HepG2 (cell line): ENCODE measurements around the gene STPG4. TPM values are rescaled to one million over a fixed set of nuclear protein-coding genes. Genes with fewer than 3 reads are reported as not detected.

Experiments used
- HMGA1 ChIP-seq: sonication (generic); formaldehyde crosslinking; conservative IDR thresholded peaks from 2 replicates; pipeline ENCODE4 v1.4.0; 2020; ENCODE audit warnings: missing genetic modification reagents
- ISL2 ChIP-seq: sonication (generic); formaldehyde crosslinking; IDR thresholded peaks from 2 replicates; pipeline ENCODE4 v1.5.0; 2020; ENCODE audit warnings: missing genetic modification reagents
- KLF6 ChIP-seq: IDR thresholded peaks from 2 replicates; pipeline ENCODE4 v1.8.0; 2016; ENCODE audit warnings: missing biosample characterization, missing genetic modification reagents
- SAP130 ChIP-seq: IDR thresholded peaks from 2 replicates; pipeline ENCODE4 v1.6.1; 2016; ENCODE audit warnings: low read depth
- TEAD2 ChIP-seq: sonication (generic); formaldehyde crosslinking; IDR thresholded peaks from 2 replicates; pipeline ENCODE4 v1.9.0; 2021; ENCODE audit warnings: missing genetic modification reagents
- TEAD3 ChIP-seq: optimal IDR thresholded peaks from 2 replicates; pipeline ENCODE3; 2016; ENCODE audit warnings: borderline replicate concordance
- ZNF207 ChIP-seq: fragments of 450-650 bp; IDR thresholded peaks from 2 replicates; pipeline ENCODE4 v1.6.1; 2016; ENCODE audit warnings: antibody characterized with exemption, borderline replicate concordance
- ZNF432 ChIP-seq: sonication (generic); formaldehyde crosslinking; IDR thresholded peaks from 2 replicates; pipeline ENCODE4 v1.5.0; 2020; ENCODE audit warnings: missing genetic modification reagents, mild to moderate bottlenecking, borderline replicate concordance
- ZNF720 ChIP-seq: sonication (generic); formaldehyde crosslinking; IDR thresholded peaks from 2 replicates; pipeline ENCODE4 v1.4.0; 2020; ENCODE audit warnings: missing genetic modification reagents
- ZNF746 ChIP-seq: sonication (generic); formaldehyde crosslinking; IDR thresholded peaks from 2 replicates; pipeline ENCODE4 v1.8.0; 2022; ENCODE audit warnings: mild to moderate bottlenecking, missing genetic modification reagents
- ZNF788 ChIP-seq: sonication (generic); formaldehyde crosslinking; IDR thresholded peaks from 2 replicates; pipeline ENCODE4 v1.5.0; 2020; ENCODE audit warnings: mild to moderate bottlenecking, missing genetic modification reagents, borderline replicate concordance
- polyA plus RNA-seq, 8 experiments: library from polyadenylated mRNA; depleted of rRNA in 3 of 8; stranded (reverse) in 7 of 8; unstranded in 1 of 8; fragments of >200 nt; fragmentation: Illumina TruSeq in 4 of 8; extraction: Trizol in 4 of 8; gene quantifications; 2 replicates each; pipeline versions ENCODE4 v1.2.1 to v1.2.3, GENCODE V29; 2011 to 2016; ENCODE audit warnings: low read depth in 4 of 8, missing spikeins in 1 of 8, mixed read lengths in 1 of 8; ENCODE audit not compliant: insufficient read depth in 1 of 8
- total RNA-seq, 5 experiments: library from RNA; depleted of rRNA; stranded (reverse); fragments of >200 nt; fragmentation: Illumina TruSeq; extraction: Trizol; gene quantifications; 2 replicates each; pipeline ENCODE4 v1.2.3, GENCODE V29; 2016; ENCODE audit warnings: low read depth in 1 of 5
- TF ChIP-seq, protein P1 (sequence below): sonication (generic); formaldehyde crosslinking; IDR thresholded peaks from 2 replicates; pipeline ENCODE4 v1.9.0; 2021; ENCODE audit warnings: missing genetic modification reagents, mild to moderate bottlenecking, borderline replicate concordance
- TF ChIP-seq, protein P2 (sequence below): sonication (generic); formaldehyde crosslinking; IDR thresholded peaks from 2 replicates; pipeline ENCODE4 v1.5.0; 2020; ENCODE audit warnings: mild to moderate bottlenecking, missing genetic modification reagents, borderline replicate concordance
- TF ChIP-seq, protein P3 (sequence below): sonication (generic); formaldehyde crosslinking; IDR thresholded peaks from 2 replicates; pipeline ENCODE4 v1.5.0; 2020; ENCODE audit warnings: mild to moderate bottlenecking, missing genetic modification reagents
- TF ChIP-seq, protein P4 (sequence below): sonication (generic); formaldehyde crosslinking; IDR thresholded peaks from 2 replicates; pipeline ENCODE4 v1.5.0; 2020; ENCODE audit warnings: missing genetic modification reagents, mild to moderate bottlenecking, borderline replicate concordance
- TF ChIP-seq, protein P5 (sequence below): sonication (generic); formaldehyde crosslinking; conservative IDR thresholded peaks from 2 replicates; pipeline ENCODE4 v1.5.0; 2020; ENCODE audit warnings: missing genetic modification reagents
- TF ChIP-seq, protein P6 (sequence below): sonication (generic); formaldehyde crosslinking; IDR thresholded peaks from 2 replicates; pipeline ENCODE4 v1.4.0; 2020; ENCODE audit warnings: missing genetic modification reagents

STPG4 gene
- total and polyA plus RNA-seq, 2 of the 13 experiments (the other 11 are each of a cell fraction or from before 2014, with no cell fraction given): 0.11 to 0.15 TPM

DNA sequence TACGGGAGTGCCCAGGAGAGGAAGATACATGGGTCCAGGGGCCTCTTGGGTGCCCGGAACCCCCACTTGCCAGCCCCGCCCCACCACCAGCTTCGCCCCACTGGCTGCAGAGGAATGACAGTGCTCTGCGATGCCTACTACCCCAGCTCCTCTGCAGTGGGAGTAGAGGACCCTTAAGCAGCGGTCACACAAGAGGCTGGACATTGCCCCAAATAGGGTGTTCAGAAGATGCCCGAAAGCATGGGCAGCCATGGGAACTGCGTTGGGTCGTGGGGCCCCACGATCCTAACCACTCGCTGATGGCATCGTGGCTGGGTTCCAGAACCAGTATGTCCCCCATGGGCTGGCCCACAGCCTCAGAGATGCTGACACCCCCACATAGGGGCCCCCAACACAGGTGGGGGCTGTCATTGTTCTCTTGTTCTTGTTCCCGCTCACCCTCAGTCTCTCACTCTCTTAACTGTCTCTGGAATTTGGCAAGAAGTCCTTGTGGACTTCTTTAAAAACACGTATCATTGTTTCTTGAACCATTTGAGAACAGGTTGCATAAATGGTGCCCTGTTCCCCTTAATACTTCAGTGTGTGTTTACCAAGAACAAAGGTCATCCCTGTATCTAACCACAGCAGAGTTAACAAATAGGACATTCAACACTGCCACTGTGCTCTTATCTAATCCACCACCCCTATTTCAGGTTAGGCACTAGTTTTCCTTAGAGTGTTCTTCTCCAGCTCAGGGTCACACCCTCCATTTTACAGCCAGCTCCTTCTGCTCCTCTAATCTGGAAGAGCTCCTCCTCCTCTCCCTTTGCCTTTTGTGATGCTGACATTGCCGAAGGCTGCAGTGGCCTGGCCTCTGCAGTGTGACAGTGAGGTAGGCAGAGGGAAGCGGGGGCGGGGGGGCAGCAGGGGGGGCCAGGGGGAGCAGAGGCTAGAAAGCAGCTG is 76.3 kb downstream of the STPG4 start (continued):
- TF ChIP-seq, protein P1, sequence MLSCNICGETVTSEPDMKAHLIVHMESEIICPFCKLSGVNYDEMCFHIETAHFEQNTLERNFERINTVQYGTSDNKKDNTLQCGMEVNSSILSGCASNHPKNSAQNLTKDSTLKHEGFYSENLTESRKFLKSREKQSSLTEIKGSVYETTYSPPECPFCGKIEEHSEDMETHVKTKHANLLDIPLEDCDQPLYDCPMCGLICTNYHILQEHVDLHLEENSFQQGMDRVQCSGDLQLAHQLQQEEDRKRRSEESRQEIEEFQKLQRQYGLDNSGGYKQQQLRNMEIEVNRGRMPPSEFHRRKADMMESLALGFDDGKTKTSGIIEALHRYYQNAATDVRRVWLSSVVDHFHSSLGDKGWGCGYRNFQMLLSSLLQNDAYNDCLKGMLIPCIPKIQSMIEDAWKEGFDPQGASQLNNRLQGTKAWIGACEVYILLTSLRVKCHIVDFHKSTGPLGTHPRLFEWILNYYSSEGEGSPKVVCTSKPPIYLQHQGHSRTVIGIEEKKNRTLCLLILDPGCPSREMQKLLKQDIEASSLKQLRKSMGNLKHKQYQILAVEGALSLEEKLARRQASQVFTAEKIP (CRISPR knock-in tag): no peak
- TF ChIP-seq, protein P2, sequence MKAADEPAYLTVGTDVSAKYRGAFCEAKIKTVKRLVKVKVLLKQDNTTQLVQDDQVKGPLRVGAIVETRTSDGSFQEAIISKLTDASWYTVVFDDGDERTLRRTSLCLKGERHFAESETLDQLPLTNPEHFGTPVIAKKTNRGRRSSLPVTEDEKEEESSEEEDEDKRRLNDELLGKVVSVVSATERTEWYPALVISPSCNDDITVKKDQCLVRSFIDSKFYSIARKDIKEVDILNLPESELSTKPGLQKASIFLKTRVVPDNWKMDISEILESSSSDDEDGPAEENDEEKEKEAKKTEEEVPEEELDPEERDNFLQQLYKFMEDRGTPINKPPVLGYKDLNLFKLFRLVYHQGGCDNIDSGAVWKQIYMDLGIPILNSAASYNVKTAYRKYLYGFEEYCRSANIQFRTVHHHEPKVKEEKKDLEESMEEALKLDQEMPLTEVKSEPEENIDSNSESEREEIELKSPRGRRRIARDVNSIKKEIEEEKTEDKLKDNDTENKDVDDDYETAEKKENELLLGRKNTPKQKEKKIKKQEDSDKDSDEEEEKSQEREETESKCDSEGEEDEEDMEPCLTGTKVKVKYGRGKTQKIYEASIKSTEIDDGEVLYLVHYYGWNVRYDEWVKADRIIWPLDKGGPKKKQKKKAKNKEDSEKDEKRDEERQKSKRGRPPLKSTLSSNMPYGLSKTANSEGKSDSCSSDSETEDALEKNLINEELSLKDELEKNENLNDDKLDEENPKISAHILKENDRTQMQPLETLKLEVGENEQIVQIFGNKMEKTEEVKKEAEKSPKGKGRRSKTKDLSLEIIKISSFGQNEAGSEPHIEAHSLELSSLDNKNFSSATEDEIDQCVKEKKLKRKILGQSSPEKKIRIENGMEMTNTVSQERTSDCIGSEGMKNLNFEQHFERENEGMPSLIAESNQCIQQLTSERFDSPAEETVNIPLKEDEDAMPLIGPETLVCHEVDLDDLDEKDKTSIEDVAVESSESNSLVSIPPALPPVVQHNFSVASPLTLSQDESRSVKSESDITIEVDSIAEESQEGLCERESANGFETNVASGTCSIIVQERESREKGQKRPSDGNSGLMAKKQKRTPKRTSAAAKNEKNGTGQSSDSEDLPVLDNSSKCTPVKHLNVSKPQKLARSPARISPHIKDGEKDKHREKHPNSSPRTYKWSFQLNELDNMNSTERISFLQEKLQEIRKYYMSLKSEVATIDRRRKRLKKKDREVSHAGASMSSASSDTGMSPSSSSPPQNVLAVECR (CRISPR knock-in tag): peak; percentile 7; the same call in 1 of the 2 replicates
- TF ChIP-seq TEAD3 (CRISPR knock-in tag): peak; percentile 91
- TF ChIP-seq ZNF720 (CRISPR knock-in tag): no peak
- no peak for TF ChIP-seq ZNF207
- TF ChIP-seq, protein P3, sequence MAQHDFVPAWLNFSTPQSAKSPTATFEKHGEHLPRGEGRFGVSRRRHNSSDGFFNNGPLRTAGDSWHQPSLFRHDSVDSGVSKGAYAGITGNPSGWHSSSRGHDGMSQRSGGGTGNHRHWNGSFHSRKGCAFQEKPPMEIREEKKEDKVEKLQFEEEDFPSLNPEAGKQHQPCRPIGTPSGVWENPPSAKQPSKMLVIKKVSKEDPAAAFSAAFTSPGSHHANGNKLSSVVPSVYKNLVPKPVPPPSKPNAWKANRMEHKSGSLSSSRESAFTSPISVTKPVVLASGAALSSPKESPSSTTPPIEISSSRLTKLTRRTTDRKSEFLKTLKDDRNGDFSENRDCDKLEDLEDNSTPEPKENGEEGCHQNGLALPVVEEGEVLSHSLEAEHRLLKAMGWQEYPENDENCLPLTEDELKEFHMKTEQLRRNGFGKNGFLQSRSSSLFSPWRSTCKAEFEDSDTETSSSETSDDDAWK: no peak
- no peak for TF ChIP-seq TEAD2 (CRISPR knock-in tag)
- TF ChIP-seq KLF6: peak; percentile 76
- TF ChIP-seq HMGA1 (CRISPR knock-in tag): no peak
- TF ChIP-seq, protein P4, sequence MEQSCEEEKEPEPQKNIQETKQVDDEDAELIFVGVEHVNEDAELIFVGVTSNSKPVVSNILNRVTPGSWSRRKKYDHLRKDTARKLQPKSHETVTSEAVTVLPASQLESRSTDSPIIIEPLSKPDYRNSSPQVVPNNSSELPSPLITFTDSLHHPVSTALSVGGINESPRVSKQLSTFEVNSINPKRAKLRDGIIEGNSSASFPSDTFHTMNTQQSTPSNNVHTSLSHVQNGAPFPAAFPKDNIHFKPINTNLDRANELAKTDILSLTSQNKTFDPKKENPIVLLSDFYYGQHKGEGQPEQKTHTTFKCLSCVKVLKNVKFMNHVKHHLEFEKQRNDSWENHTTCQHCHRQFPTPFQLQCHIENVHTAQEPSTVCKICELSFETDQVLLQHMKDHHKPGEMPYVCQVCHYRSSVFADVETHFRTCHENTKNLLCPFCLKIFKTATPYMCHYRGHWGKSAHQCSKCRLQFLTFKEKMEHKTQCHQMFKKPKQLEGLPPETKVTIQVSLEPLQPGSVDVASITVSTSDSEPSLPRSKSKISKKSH (CRISPR knock-in tag): no peak
- no peak for TF ChIP-seq ZNF746 (CRISPR knock-in tag)
- no peak for TF ChIP-seq ZNF432 (CRISPR knock-in tag)
- peak; percentile 65; the same call in 1 of the 2 replicates for TF ChIP-seq ZNF788 (CRISPR knock-in tag)
- peak; percentile 94 for TF ChIP-seq SAP130 (CRISPR knock-in tag)
- TF ChIP-seq, protein P5, sequence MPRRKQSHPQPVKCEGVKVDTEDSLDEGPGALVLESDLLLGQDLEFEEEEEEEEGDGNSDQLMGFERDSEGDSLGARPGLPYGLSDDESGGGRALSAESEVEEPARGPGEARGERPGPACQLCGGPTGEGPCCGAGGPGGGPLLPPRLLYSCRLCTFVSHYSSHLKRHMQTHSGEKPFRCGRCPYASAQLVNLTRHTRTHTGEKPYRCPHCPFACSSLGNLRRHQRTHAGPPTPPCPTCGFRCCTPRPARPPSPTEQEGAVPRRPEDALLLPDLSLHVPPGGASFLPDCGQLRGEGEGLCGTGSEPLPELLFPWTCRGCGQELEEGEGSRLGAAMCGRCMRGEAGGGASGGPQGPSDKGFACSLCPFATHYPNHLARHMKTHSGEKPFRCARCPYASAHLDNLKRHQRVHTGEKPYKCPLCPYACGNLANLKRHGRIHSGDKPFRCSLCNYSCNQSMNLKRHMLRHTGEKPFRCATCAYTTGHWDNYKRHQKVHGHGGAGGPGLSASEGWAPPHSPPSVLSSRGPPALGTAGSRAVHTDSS (CRISPR knock-in tag): no peak
- peak; percentile 98 for TF ChIP-seq ISL2 (CRISPR knock-in tag)
- TF ChIP-seq, protein P6, sequence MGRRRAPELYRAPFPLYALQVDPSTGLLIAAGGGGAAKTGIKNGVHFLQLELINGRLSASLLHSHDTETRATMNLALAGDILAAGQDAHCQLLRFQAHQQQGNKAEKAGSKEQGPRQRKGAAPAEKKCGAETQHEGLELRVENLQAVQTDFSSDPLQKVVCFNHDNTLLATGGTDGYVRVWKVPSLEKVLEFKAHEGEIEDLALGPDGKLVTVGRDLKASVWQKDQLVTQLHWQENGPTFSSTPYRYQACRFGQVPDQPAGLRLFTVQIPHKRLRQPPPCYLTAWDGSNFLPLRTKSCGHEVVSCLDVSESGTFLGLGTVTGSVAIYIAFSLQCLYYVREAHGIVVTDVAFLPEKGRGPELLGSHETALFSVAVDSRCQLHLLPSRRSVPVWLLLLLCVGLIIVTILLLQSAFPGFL (CRISPR knock-in tag): no peak
